KMS-11 (cell line): ENCODE data around the gene AKT3.

Experiments used
- H2AFZ ChIP-seq: fragments of 200-600 bp; sonication (generic); 2 replicates; pipeline ENCODE4 v1.6.1; 2016; ENCODE audit warnings: antibody characterized with exemption, mixed run types, low read depth
- H3K27ac ChIP-seq: fragments of 200-600 bp; sonication (generic); 2 replicates; pipeline ENCODE4 v1.6.1; 2016; ENCODE audit warnings: mild to moderate bottlenecking, mixed run types
- H3K27me3 ChIP-seq: fragments of 200-600 bp; sonication (generic); 2 replicates; pipeline ENCODE4 v1.6.1; 2017; ENCODE audit warnings: mild to moderate bottlenecking, low read depth, mixed run types, moderate library complexity; ENCODE audit not compliant: insufficient read depth
- H3K36me3 ChIP-seq: fragments of 200-600 bp; sonication (generic); 2 replicates; pipeline ENCODE4 v1.6.1; 2017; ENCODE audit warnings: mild to moderate bottlenecking, mixed run types; ENCODE audit not compliant: insufficient read depth
- H3K4me1 ChIP-seq: fragments of 200-600 bp; sonication (generic); 2 replicates; pipeline ENCODE4 v1.6.1; 2016; ENCODE audit warnings: mild to moderate bottlenecking, low read depth, mixed run types; ENCODE audit not compliant: poor library complexity, severe bottlenecking
- H3K4me2 ChIP-seq: fragments of 200-600 bp; sonication (generic); 2 replicates; pipeline ENCODE4 v1.7.0; 2016; ENCODE audit warnings: mild to moderate bottlenecking, mixed run types
- H3K4me3 ChIP-seq: fragments of 200-600 bp; sonication (generic); IDR thresholded peaks from 2 replicates; pipeline ENCODE4 v1.6.1; 2017; ENCODE audit warnings: low read depth, low read length, mixed read lengths; ENCODE audit not compliant: insufficient read depth
- H3K79me2 ChIP-seq: fragments of 200-600 bp; sonication (generic); 2 replicates; pipeline ENCODE4 v1.6.1; 2016; ENCODE audit warnings: low read depth, mixed run types; ENCODE audit not compliant: insufficient read depth
- H3K9ac ChIP-seq: fragments of 200-600 bp; sonication (generic); 2 replicates; pipeline ENCODE4 v1.6.1; 2016; ENCODE audit warnings: mild to moderate bottlenecking, mixed run types
- H4K20me1 ChIP-seq: fragments of 200-600 bp; sonication (generic); 2 replicates; pipeline ENCODE4 v1.6.1; 2016; ENCODE audit warnings: mild to moderate bottlenecking, mixed run types; ENCODE audit not compliant: insufficient read depth
- CTCF ChIP-seq: fragments of 200-600 bp; sonication (generic); conservative IDR thresholded peaks from 2 replicates; pipeline ENCODE4 v1.6.1; 2017; ENCODE audit warnings: low read depth, mild to moderate bottlenecking, antibody characterized with exemption, low read length, moderate library complexity, mixed read lengths

AKT3 gene

GRCh38 chr1:243850202-243850451, at the start of gene AKT3:
Gene AKT3 (minus strand): TSS chr1:243850243. CDS start chr1:243843170, 7,073 bp downstream.
- Histone ChIP-seq H3K27me3 (no peaks in the 10 kb centered on the region), H3K79me2 (peaks cover 39% of the 10 kb centered on the region; the same call in 1 of the 2 replicates), H2AFZ (peak within 1 kb of the TSS; percentile 71), H3K4me2 (peak within 1 kb of the TSS; percentile 78; the same call in 1 of the 2 replicates), H3K4me1 (peaks cover 40% of the 10 kb centered on the region), H3K27ac (peak within 1 kb of the TSS; percentile 97), H3K4me3 (peak within 1 kb of the TSS; percentile 89), H3K9ac (peak within 1 kb of the TSS; percentile 98), H3K36me3 (no peaks in the 10 kb centered on the region), H4K20me1 (no peaks in the 10 kb centered on the region)
- no peak for TF ChIP-seq CTCF

- H3K4me2 ChIP-seq = no peak overlapping the region
- no peak overlapping the region for H3K9ac ChIP-seq
- no peaks in the 10 kb centered on the region for H4K20me1 ChIP-seq
- peaks cover 11% of the 10 kb centered on the region for H3K4me1 ChIP-seq
- no peak overlapping the region for H2AFZ ChIP-seq
- H3K36me3 ChIP-seq = no peaks in the 10 kb centered on the region
- no peak for TF ChIP-seq CTCF
- no peaks in the 10 kb centered on the region for H3K79me2 ChIP-seq
- H3K4me3 ChIP-seq = no peak overlapping the region
- no peaks in the 10 kb centered on the region for H3K27me3 ChIP-seq
- no peak overlapping the region for H3K27ac ChIP-seq
Measured at GRCh38 chr1:243898278-243898677, 48.2 kb upstream of the AKT3 start.

GRCh38 chr1:243896313-243896712, 46.3 kb upstream of the AKT3 start:
- no peak overlapping the region for H3K4me3 ChIP-seq
- peaks cover 11% of the 10 kb centered on the region for H3K4me1 ChIP-seq
- no peak overlapping the region for H3K4me2 ChIP-seq
- no peaks in the 10 kb centered on the region for H4K20me1 ChIP-seq
- H3K79me2 ChIP-seq = no peaks in the 10 kb centered on the region
- TF ChIP-seq CTCF = no peak
- no peaks in the 10 kb centered on the region for H3K27me3 ChIP-seq
- no peak overlapping the region for H3K9ac ChIP-seq
- H3K27ac ChIP-seq = no peak overlapping the region
- no peak overlapping the region for H2AFZ ChIP-seq
- no peaks in the 10 kb centered on the region for H3K36me3 ChIP-seq

- Histone ChIP-seq H3K27me3 (no peaks in the 10 kb centered on the region), H3K36me3 (no peaks in the 10 kb centered on the region), H2AFZ (no peak overlapping the region), H3K4me1 (no peaks in the 10 kb centered on the region), H3K4me2 (no peak overlapping the region), H3K79me2 (no peaks in the 10 kb centered on the region), H3K9ac (no peak overlapping the region), H3K27ac (no peak overlapping the region), H4K20me1 (no peaks in the 10 kb centered on the region), H3K4me3 (no peak overlapping the region)
- no peak for TF ChIP-seq CTCF
Measured at GRCh38 chr1:243892456-243892855, 42.4 kb upstream of the AKT3 start.

GRCh38 chr1:243890576-243890975, 40.5 kb upstream of the AKT3 start:
- Histone ChIP-seq H3K9ac (no peak overlapping the region), H3K4me2 (no peak overlapping the region), H3K4me1 (no peaks in the 10 kb centered on the region)

More at GRCh38 chr1:243890576-243890975, 40.5 kb upstream of the AKT3 start:
- H3K27ac ChIP-seq = no peak overlapping the region
- H2AFZ ChIP-seq = no peak overlapping the region
- no peaks in the 10 kb centered on the region for H3K27me3 ChIP-seq
- no peaks in the 10 kb centered on the region for H4K20me1 ChIP-seq
- no peak overlapping the region for H3K4me3 ChIP-seq
- no peaks in the 10 kb centered on the region for H3K79me2 ChIP-seq
- no peaks in the 10 kb centered on the region for H3K36me3 ChIP-seq
- TF ChIP-seq CTCF = no peak
